OCI-LY3 (cell line): ENCODE data around the gene CREB5.

Experiments
- H2AFZ ChIP-seq: fragments of 200-600, 300-600 bp; shearing (Covaris generic); 2 replicates; pipeline ENCODE4 v1.6.0; 2014; ENCODE audit warnings: antibody characterized with exemption, low read depth, low read length
- H3K27ac ChIP-seq: fragments of 200-600, 300-600 bp; sonication (generic); 2 replicates; pipeline ENCODE4 v1.5.1; 2014; ENCODE audit warnings: mild to moderate bottlenecking, low read length, moderate library complexity, mixed read lengths
- H3K27me3 ChIP-seq: fragments of 200-600, 300-600 bp; sonication (generic); 2 replicates; pipeline ENCODE4 v1.6.1; 2014; ENCODE audit warnings: low read depth, low read length, mixed read lengths
- H3K36me3 ChIP-seq: fragments of 200-600, 300-600 bp; sonication (generic); replicated peaks from 2 replicates; pipeline ENCODE3; 2014; ENCODE audit warnings: low read depth, low read length, mixed read lengths
- H3K4me1 ChIP-seq: fragments of 300-600, 200-600 bp; sonication (generic); 2 replicates; pipeline ENCODE4 v1.6.1; 2014; ENCODE audit warnings: low read length, mixed read lengths
- H3K4me2 ChIP-seq: fragments of 200-600, 300-600 bp; sonication (generic); 2 replicates; pipeline ENCODE4 v1.6.1; 2014; ENCODE audit warnings: low read length, mixed read lengths
- H3K4me3 ChIP-seq: fragments of 300-600, 200-600 bp; sonication (generic); 2 replicates; pipeline ENCODE4 v1.5.1; 2014; ENCODE audit warnings: antibody characterized with exemption, mild to moderate bottlenecking, low read length, moderate library complexity
- H3K79me2 ChIP-seq: fragments of 300-600, 200-600 bp; shearing (Covaris generic); 2 replicates; pipeline ENCODE4 v1.6.1; 2014; ENCODE audit warnings: mild to moderate bottlenecking, low read length, mixed read lengths
- H3K9ac ChIP-seq: fragments of 300-600, 200-600 bp; shearing (Covaris generic); 2 replicates; pipeline ENCODE4 v1.6.0; 2014; ENCODE audit warnings: mild to moderate bottlenecking, low read length, moderate library complexity
- H3K9me3 ChIP-seq: fragments of 200-600, 300-600 bp; shearing (Covaris generic); 2 replicates; pipeline ENCODE4 v1.6.1; 2014; ENCODE audit warnings: low read length, mixed read lengths; ENCODE audit not compliant: insufficient read depth
- H4K20me1 ChIP-seq: fragments of 200-600, 300-600 bp; sonication (generic); 2 replicates; pipeline ENCODE4 v1.6.1; 2016; ENCODE audit warnings: low read length, mixed read lengths; ENCODE audit not compliant: insufficient read depth
- EZH2phosphoT487 ChIP-seq: fragments of 200-600 bp; shearing (Covaris generic); IDR thresholded peaks from 2 replicates; pipeline ENCODE4 v1.6.1; 2018; ENCODE audit warnings: antibody characterized with exemption, mixed run types, low read depth
- TF ChIP-seq, protein P1 (sequence below): fragments of 200-600, 300-600 bp; sonication (generic); IDR thresholded peaks from 2 replicates; pipeline ENCODE4 v1.5.1; 2014; ENCODE audit warnings: antibody characterized with exemption, low read length, low read depth

Gene CREB5

DNA sequence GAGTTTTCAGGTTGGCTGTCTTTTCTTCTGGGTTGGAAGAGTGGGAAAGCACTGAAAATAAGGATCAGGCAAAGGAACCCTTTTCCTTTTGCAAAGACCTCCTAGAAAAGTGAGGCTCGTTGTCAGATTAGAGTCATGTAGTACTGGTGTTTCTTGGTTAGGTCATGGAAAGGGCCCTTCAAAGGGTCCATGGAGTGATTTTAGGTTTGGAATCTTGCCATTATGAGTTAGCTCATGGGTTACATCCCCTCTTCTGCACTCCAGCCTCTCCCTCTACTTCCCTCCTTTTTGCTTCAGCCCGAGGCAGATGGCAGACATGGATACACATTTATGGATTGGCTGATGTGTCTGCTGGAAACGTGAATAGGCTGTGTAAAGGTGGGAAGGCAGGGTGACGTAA is 47.0 kb downstream of the CREB5 start:
- H3K36me3 ChIP-seq = no peaks in the 10 kb centered on the region
- H3K27me3 ChIP-seq = peaks cover 20% of the 10 kb centered on the region
- no peaks in the 10 kb centered on the region for H3K79me2 ChIP-seq
- H3K4me2 ChIP-seq = no peak overlapping the region
- H3K27ac ChIP-seq = no peak overlapping the region
- no peaks in the 10 kb centered on the region for H4K20me1 ChIP-seq
- H3K9ac ChIP-seq = no peak overlapping the region
- no peaks in the 10 kb centered on the region for H3K9me3 ChIP-seq
- TF ChIP-seq, protein P1, sequence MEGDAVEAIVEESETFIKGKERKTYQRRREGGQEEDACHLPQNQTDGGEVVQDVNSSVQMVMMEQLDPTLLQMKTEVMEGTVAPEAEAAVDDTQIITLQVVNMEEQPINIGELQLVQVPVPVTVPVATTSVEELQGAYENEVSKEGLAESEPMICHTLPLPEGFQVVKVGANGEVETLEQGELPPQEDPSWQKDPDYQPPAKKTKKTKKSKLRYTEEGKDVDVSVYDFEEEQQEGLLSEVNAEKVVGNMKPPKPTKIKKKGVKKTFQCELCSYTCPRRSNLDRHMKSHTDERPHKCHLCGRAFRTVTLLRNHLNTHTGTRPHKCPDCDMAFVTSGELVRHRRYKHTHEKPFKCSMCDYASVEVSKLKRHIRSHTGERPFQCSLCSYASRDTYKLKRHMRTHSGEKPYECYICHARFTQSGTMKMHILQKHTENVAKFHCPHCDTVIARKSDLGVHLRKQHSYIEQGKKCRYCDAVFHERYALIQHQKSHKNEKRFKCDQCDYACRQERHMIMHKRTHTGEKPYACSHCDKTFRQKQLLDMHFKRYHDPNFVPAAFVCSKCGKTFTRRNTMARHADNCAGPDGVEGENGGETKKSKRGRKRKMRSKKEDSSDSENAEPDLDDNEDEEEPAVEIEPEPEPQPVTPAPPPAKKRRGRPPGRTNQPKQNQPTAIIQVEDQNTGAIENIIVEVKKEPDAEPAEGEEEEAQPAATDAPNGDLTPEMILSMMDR = no peak
- no peak for TF ChIP-seq EZH2phosphoT487
- H3K4me1 ChIP-seq = no peaks in the 10 kb centered on the region
- no peak overlapping the region for H3K4me3 ChIP-seq
- H2AFZ ChIP-seq = no peak overlapping the region

DNA sequence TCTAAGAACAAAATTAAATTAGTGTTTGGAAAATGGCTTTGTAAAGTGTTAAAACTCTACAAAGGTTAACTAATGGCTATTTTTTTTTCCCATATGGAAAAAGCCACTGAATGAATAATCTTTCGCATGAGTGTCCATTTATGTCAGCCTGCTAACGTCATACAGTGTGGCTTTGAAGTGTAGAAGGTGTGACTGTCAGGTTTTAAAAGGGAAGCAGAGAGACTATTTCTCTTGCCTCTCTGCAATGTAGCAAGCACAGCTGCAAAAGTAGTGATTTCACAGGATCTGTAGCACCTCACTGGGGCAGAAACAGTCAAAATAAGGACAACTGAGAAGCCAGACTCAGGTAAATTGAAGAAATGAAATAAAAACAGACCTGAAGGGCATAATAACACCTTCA is 53.4 kb downstream of the CREB5 start:
- Histone ChIP-seq H3K27me3 (peaks cover 52% of the 10 kb centered on the region), H3K36me3 (no peaks in the 10 kb centered on the region), H3K9ac (no peak overlapping the region), H3K4me3 (no peak overlapping the region), H4K20me1 (no peaks in the 10 kb centered on the region), H3K4me1 (no peaks in the 10 kb centered on the region), H3K27ac (no peak overlapping the region), H3K79me2 (no peaks in the 10 kb centered on the region), H3K9me3 (no peaks in the 10 kb centered on the region), H3K4me2 (no peak overlapping the region), H2AFZ (no peak overlapping the region)
- TF ChIP-seq, protein P1 = no peak
- TF ChIP-seq EZH2phosphoT487 = no peak

DNA sequence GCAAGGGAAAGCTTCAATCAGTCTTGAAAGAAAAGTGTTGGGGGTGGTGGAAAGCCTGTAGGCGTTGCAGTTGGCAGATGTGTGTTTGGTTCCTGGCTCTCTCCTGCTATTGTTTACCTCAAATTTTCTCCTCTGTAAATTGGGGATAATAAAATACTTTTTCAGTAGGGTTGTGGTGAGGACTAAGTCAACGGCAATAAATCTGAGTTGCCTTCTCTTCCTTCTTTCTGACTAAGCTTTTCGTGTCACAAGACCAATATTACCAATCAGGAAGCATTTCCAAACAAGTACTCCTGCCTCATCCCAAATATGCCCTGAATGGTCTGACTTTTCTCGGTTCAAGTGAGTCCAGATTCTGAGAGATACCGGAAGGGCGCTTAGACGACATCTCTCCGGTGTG is 54.0 kb downstream of the CREB5 start:
- Histone ChIP-seq H3K9ac (no peak overlapping the region), H3K27ac (no peak overlapping the region)

DNA sequence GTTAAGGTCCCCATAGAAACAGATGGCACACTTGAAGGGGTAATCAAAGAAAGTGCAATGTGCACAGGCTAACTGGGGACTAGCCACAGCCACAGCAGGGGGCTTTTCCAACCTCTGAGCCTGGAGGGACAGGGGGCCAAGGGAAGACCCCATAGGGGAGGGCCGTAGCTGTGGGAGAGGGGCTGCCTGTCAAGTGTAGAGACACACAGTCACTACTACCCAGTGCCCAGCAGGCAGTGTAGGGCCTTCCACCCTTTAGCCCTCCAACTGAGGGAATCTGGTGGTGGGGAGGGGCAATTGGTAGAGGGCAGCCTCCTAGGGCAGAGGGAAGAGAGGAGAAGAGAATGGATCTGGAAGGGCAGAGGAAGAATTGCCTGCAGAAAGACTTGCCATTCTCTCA is 54.6 kb downstream of the CREB5 start:
- Histone ChIP-seq H3K9ac (no peak overlapping the region), H2AFZ (no peak overlapping the region), H3K36me3 (no peaks in the 10 kb centered on the region), H3K4me2 (no peak overlapping the region), H3K4me3 (no peak overlapping the region), H3K27me3 (peaks cover 52% of the 10 kb centered on the region), H3K4me1 (no peaks in the 10 kb centered on the region), H3K27ac (no peak overlapping the region), H4K20me1 (no peaks in the 10 kb centered on the region), H3K79me2 (no peaks in the 10 kb centered on the region), H3K9me3 (no peaks in the 10 kb centered on the region)
- TF ChIP-seq EZH2phosphoT487 = no peak
- TF ChIP-seq, protein P1 = no peak

More for the DNA sequence above, 54.0 kb downstream of the CREB5 start:
- Histone ChIP-seq H3K36me3 (no peaks in the 10 kb centered on the region), H4K20me1 (no peaks in the 10 kb centered on the region), H3K4me2 (no peak overlapping the region), H3K4me3 (no peak overlapping the region), H2AFZ (no peak overlapping the region), H3K4me1 (no peaks in the 10 kb centered on the region), H3K79me2 (no peaks in the 10 kb centered on the region), H3K9me3 (no peaks in the 10 kb centered on the region), H3K27me3 (peaks cover 52% of the 10 kb centered on the region)
- TF ChIP-seq EZH2phosphoT487 = no peak
- TF ChIP-seq, protein P1 = no peak
